Coronary artery (tissue), 2 donors: ENCODE measurements around the gene MYO16.

ENCODE experiments used
- DNase-seq: peaks from one replicate; pipeline ENCODE4 v3.0.0-alpha.2; 2017; ENCODE audit warnings: low spot score
- H3K27ac ChIP-seq, 2 donors: fragments of 200-600 bp; sonication (generic); one replicate each; pipeline ENCODE4 v1.5.1; 2016 to 2019
- H3K4me3 ChIP-seq: fragments of 200-600 bp; sonication (generic); 2 replicates; pipeline ENCODE4 v1.5.1; 2016; ENCODE audit warnings: mild to moderate bottlenecking, moderate library complexity
- TF ChIP-seq, protein P1 (sequence below): fragments of 200-600 bp; sonication (generic); IDR thresholded peaks from one replicate; pipeline ENCODE4 v1.5.1; 2019; ENCODE audit warnings: antibody characterized with exemption

Gene MYO16

DNA sequence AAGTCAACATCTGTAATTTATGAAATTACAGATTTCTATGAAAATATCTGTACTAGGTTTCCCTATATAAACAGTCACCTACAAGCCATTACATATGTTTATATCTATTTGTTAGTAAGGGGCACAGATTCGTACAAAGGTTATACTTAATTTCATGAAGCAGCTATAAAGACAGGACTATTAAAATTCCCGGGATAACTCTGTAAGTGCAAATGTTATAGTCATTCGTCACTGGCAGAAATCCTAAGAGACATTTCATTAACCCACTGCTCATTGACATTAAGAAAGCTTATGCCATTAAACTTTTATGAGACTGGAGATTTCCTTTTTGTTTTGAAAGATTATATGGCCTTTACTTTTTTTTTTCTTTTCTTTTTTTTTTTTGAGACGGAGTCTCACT is 122.9 kb downstream of the MYO16 start:
- H3K27ac ChIP-seq: no peak overlapping the region
- no peak overlapping the region for H3K4me3 ChIP-seq
- DNase-seq: no peak
- TF ChIP-seq, protein P1, sequence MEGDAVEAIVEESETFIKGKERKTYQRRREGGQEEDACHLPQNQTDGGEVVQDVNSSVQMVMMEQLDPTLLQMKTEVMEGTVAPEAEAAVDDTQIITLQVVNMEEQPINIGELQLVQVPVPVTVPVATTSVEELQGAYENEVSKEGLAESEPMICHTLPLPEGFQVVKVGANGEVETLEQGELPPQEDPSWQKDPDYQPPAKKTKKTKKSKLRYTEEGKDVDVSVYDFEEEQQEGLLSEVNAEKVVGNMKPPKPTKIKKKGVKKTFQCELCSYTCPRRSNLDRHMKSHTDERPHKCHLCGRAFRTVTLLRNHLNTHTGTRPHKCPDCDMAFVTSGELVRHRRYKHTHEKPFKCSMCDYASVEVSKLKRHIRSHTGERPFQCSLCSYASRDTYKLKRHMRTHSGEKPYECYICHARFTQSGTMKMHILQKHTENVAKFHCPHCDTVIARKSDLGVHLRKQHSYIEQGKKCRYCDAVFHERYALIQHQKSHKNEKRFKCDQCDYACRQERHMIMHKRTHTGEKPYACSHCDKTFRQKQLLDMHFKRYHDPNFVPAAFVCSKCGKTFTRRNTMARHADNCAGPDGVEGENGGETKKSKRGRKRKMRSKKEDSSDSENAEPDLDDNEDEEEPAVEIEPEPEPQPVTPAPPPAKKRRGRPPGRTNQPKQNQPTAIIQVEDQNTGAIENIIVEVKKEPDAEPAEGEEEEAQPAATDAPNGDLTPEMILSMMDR: no peak

DNA sequence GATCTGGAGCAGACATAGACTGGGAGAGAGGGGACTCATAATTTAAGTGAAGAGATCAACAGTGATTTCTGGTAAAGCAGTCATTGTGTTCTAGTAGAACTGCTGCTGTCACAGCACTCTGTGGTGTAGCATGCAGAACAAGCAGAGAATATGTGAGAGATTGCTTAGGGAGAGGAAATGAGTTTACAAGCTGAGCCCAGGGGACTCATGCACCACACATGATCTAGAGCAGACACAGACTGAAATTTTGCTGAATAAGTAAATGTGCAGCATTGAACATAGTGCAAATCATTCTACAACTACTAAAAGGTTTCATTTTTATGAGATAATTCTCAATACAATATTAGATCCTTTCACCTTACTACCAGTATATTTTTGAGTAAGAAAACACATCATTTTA is 125.7 kb downstream of the MYO16 start:
- Histone ChIP-seq H3K4me3 (no peak overlapping the region), H3K27ac (no peak overlapping the region)
- DNase-seq: no peak
- TF ChIP-seq, protein P1: no peak

DNA sequence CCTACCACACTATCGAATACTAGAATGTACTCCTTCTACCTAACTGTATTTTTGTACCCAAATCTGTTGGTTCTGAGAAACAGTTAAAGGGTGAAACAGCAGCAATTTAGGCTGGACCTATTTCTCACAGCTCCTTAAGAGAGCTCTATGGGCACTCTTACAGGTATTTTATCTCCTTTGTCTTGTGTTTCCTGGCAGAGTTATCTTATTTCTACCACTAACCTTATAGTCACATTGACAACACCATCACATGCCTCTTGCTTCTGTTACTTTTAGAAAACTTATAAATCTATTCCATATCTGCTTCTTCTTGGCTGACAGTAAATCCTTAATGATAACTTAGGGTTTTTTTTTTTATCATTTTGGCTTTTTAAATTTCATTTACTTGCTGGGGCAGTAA is 130.7 kb downstream of the MYO16 start:
- TF ChIP-seq, protein P1: no peak
- no peak for DNase-seq
- Histone ChIP-seq H3K27ac (no peak overlapping the region), H3K4me3 (no peak overlapping the region)

DNA sequence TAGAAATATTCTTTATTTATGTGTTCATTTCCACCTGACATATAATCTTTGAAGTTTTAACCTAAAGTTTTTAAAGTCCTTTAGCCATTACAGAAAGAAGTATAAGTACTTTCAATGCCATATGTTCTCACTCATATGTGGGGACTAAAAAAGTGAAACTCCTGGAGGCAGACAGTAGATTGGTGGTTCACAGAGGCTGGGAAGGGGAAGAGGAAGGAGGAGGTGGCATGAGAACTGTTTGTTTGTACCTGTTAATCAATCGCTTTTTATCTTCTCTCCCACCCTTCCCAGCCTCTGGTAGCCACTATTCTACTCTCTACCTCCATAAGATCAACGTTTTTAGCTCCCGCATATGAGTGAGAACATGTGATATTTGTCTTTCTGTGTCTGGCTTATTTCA is 131.1 kb downstream of the MYO16 start:
- Histone ChIP-seq H3K27ac (no peak overlapping the region), H3K4me3 (no peak overlapping the region)
- DNase-seq: no peak
- TF ChIP-seq, protein P1: no peak

DNA sequence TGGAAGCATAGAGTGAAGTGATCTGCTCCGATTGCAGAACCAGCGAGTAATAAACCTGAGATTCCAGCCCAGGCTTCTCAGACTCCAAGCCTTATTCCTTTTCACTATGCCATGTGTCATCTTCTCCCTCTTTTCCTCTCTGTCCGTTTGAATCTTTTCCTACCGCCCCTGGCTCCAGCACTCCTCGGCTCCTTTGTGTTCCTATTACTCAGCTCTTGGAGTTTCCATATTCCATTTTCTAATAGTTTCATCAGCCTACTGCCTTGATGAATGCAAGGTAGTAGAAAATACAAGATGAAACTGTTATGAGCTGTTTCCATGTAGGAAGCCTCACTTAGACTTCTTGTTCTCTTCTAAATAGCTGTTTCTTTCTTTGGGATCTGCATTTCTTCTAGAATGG is 138.6 kb downstream of the MYO16 start:
- Histone ChIP-seq H3K27ac (no peak overlapping the region), H3K4me3 (no peak overlapping the region)
- TF ChIP-seq, protein P1: no peak
- DNase-seq: no peak

DNA sequence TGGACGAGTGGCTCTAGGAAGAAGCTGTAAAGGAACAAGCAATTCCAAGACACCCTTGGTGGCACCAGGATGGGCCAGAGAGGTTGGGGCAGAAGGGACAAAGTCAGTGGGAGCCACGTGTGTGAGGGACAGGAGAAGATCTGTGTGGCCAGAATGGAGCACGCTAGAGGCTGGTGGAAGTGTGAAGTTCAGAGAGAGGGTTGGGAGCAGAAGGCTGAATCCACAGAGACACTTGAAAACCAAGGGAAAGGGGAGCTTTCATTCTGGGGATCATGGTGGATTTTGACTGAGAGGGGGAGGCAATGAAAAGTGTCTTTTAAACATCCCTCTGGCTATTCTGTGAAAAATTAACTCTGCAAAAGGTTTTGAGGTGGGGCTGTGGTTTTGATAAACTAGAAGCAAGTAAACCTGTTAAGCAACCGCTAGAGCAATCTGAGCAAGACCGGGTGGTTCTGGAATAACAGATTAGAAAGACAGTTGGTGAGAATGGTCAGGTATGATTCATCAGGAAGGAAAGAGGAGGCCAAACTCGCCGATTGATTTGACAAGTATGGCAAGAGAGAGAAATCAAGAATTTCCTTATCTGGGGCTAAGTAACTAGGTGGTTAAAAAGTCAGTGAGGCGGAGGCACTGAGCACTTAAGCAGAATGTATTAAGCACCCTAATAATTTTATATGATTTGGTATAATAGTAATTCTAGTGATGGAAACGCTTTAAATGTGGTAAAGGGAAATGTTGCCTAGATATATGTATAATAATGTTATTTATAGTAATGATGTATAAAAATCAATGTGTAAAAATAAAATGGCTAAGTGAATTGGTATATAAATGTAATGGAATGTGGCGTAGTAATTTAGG is 140.0 kb downstream of the MYO16 start:
- TF ChIP-seq, protein P1: no peak
- no peak for DNase-seq

DNA sequence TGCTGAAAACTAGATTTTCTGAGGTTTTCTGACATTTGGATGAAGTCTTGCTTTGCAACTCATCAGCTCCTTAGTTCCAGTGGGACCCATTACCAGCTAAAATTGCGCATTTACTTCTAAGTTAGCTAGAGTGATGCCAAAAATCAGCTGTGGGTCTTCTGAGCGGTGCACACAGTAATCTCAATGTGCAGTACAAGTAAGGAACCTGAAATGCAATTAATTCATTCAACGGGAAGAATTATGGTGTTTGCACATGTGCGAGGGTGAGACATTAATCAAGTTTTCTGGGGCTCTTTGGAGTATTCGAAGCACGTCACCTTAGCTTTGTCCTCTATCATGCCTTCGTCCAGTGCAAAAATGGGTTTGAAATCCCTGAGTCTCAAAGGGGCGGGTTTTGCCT is 146.2 kb downstream of the MYO16 start:
- DNase-seq: no peak
- Histone ChIP-seq H3K4me3 (no peak overlapping the region), H3K27ac (no peak overlapping the region)
- TF ChIP-seq, protein P1: no peak

More for the DNA sequence above, 140.0 kb downstream of the MYO16 start:
- H3K27ac ChIP-seq: no peak overlapping the region
- H3K4me3 ChIP-seq: no peak overlapping the region
